ENCODE data around the gene ERC2.

DNA sequence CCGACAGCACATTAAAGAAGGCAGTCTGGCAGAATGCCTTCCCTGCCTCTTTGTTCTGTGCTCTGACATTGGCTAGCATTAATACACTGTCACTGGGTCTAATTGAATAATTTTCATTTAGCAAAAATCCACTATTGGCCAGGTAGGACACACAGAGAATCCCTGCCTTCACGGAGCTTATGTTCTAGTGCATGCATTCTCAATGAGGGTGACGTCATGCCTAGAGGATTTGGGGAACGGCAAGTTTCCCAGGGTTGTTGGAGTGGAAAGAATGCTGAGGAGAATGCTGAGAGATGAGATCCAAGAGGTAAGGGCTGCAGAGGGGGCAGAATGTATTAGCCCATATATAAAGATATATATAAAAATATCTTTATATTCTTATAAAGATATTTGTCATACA lies 284.7 kb downstream of the ERC2 start:
- TF ChIP-seq, protein P1, sequence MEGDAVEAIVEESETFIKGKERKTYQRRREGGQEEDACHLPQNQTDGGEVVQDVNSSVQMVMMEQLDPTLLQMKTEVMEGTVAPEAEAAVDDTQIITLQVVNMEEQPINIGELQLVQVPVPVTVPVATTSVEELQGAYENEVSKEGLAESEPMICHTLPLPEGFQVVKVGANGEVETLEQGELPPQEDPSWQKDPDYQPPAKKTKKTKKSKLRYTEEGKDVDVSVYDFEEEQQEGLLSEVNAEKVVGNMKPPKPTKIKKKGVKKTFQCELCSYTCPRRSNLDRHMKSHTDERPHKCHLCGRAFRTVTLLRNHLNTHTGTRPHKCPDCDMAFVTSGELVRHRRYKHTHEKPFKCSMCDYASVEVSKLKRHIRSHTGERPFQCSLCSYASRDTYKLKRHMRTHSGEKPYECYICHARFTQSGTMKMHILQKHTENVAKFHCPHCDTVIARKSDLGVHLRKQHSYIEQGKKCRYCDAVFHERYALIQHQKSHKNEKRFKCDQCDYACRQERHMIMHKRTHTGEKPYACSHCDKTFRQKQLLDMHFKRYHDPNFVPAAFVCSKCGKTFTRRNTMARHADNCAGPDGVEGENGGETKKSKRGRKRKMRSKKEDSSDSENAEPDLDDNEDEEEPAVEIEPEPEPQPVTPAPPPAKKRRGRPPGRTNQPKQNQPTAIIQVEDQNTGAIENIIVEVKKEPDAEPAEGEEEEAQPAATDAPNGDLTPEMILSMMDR (IDR thresholded peaks at IDR 0.05) = no peak
- no peak for TF ChIP-seq POLR2A (IDR thresholded peaks at IDR 0.05)

All from upper lobe of left lung (tissue), 4 donors.